Measurements from ENCODE around the gene MPP3.
A peak's percentile ranks its signal among the peaks of the same experiment; 100 is the strongest.
"Not testable (repeated sequence)": the region's sequence is repeated elsewhere in the genome, so short reads cannot be mapped to it uniquely, and the experiment has no call there.

MPP3 gene

GRCh38 chr17:43801844-43802243 lies 31.1 kb downstream of the MPP3 start:
- DNase-seq = no peak

DNA sequence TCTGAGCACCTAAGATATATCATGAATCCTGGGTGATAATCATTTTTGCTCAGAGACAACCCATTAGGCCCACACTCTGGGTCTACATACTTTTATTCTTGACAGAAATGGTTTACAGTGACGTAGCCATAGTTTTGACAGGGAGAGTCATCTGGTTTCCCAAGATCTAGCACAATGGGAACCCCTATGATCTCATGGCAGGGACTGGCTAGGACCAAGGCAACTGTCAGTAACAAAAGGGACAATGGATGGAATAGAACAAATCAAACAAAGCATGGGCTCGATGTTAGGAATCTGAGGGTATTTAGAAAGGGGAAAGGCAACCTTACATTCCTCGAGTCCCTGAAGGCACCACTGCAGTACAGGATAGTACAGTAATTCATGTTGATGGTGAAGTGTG lies 32.2 kb downstream of the MPP3 start:
- no peak for DNase-seq

DNA sequence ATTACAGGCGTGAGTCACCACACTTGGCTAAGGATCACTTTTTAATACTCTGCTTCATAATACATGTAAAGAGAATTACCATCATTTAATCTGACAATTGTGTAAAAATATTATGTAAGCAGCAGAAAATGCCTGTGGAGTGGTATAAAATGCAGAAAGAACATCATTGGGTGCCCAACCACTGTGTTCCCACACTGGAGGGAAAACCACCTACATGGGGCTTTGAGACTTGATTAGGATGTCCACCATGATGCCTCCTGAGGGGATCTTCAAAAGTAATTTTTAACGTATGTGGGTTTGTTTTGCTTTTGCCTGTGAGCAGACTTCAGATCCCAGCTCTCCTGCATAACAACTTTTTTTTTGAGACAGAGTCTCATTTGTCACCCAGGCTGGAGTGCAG lies 33.9 kb downstream of the MPP3 start:
- DNase-seq = no peak

DNA sequence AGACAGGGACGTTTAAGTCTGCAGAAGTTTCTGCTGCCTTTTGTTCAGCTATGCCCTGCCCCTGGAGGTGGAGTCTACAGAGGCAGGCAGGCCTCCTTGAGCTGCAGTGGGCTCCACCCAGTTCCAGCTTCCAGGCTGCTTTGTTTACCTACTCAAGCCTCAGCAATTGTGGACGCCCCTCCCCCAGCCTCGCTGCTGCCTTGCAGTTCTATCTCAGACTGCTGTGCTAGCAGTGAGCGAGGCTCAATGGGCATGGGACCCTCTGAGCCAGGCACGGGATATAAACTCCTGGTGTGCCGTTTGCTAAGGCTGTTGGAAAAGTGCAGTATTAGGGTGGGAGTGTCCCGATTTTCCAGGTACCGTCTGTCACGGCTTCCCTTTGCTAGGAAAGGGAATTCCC lies 34.9 kb downstream of the MPP3 start:
- DNase-seq = not testable (repeated sequence)

DNA sequence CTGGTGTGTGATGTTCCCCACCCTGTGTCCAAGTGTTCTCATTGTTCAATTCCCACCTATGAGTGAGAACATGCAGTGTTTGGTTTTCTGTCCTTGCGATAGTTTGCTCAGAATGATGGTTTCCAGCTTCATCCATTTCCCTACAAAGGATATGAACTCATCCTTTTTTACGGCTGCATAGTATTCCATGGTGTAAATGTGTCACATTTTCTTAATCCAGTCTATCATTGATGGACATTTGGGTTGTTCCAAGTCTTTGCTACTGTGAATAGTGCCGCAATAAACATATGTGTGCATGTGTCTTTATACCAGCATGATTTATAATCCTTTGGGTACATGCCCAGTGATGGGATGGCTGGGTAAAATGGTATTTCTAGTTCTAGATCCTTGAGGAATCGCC lies 40.3 kb downstream of the MPP3 start:
- not testable (repeated sequence) for DNase-seq

- DNase-seq = no peak
Observed at GRCh38 chr17:43791589-43791988, 41.4 kb downstream of the MPP3 start.

DNA sequence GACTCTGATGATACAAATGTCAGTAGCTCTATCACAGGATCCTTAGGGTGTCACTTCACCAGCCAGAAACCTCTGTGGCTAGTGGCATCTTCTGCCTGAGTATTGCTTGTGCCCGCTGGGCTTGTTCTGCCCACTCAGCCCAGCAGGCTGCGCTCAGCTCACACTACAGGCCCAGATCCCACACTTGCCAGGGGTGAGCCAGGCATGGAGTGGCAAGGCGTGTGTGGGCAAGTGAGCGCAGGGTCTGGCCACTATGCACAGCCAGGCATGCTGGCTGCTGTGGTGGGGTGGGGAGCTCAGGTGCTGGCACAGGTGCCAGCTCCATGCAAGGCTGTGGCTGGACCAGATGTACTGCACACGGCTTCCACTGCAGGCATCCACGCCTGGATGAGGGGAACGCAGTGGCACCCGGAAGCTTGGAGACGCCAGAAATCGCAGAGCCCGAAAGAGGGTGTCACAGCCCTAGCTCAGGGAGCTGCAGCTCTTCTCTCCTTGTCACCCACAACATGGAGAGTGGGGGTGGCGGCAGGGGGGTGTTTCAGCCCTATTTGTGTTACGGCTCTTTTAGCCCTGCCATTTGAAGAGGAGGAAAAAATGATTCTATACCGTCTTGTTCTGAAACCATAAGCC lies 42.5 kb downstream of the MPP3 start:
- no peak for DNase-seq

- DNase-seq = no peak
Observed at GRCh38 chr17:43789482-43789881, 43.5 kb downstream of the MPP3 start.

- no peak for DNase-seq
Observed at GRCh38 chr17:43788540-43788939, 44.4 kb downstream of the MPP3 start.

GRCh38 chr17:43787728-43788127 lies 45.2 kb downstream of the MPP3 start:
- no peak for DNase-seq

- no peak for DNase-seq
Observed at GRCh38 chr17:43784628-43785101, 48.3 kb downstream of the MPP3 start.

DNA sequence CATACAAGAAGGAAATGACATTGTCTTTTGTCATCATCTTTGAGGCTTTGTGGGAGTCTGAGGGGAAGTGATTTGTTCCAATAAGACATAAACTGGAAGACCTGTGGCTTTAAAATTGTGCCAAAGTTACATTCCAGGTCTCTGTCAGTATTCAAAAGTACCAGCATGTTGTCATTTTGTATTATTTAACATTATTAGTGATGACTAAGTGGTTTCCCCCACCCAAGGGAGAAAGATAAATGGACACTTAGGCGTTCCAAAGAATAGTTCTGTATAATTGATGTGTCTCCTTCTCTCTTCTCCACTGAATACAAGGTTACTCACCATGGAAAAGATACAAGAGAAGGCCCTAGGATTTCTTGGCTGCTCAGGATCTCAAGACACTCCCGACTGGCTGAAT lies 48.9 kb downstream of the MPP3 start:
- DNase-seq = no peak

DNA sequence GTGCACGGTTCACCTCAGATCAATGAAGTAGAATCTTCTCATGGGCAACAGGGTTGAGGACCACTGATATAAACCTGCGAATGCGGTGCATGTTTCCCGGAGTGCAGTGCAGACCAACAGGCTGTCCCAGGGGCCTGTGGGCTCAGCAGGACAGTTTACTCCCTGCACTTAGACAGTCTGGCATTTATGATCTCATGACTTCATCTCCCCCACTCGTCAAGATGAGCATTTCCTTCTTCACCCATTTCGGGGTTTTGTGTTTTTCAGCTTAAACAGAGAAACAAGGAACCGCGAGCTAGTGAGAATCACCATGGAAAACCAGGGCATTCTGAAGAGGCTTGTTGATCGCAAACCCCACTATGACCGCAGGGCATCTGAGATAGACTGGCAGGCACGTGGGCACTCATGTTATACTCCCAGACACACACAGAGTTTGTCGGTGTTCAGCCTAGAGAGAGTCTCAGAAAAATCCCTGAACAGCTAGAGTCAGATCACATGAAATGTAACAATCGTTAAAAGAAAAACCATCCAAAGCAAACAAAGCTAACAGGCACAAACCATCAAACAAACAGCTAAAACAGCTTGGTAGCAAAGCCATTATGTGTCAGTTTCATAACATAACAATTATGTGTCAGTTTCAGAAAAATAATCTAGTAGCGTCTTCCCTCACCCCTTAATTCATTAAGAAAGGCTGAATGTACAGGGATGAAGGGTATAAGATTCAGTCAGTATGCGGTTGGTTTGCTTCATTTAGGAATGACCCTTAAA lies 49.8 kb downstream of the MPP3 start:
- DNase-seq = no peak

GRCh38 chr17:43780135-43780534 lies 52.8 kb downstream of the MPP3 start, which contains the start of gene CFAP97D1:
Gene CFAP97D1 (plus strand): TSS chr17:43780435. CDS start chr17:43780463, 28 bp downstream.
- no peak for DNase-seq

- no peak for DNase-seq
Observed at GRCh38 chr17:43779145-43780125, 53.5 kb downstream of the MPP3 start.

GRCh38 chr17:43778337-43779144 lies 54.4 kb downstream of the MPP3 start, which contains the start of gene DUSP3:
Gene DUSP3 (minus strand): TSS chr17:43778977. CDS start chr17:43778924, 53 bp downstream.
- DNase-seq = peak; percentile 65

- DNase-seq = no peak
Observed at GRCh38 chr17:43774304-43775250, 58.4 kb downstream of the MPP3 start.

- DNase-seq = no peak
Observed at GRCh38 chr17:43772877-43773648, 59.9 kb downstream of the MPP3 start.

- no peak for DNase-seq
Observed at GRCh38 chr17:43771463-43771862, 61.5 kb downstream of the MPP3 start.

GRCh38 chr17:43770957-43771356 lies 62.0 kb downstream of the MPP3 start:
- DNase-seq = no peak
